ENCODE data around the gene ELAVL3. TPM values are rescaled to one million over a fixed set of nuclear protein-coding genes. Genes with fewer than 3 reads are reported as not detected.

Gene ELAVL3
- total RNA-seq, 1 experiment from 2014 or later: 1.4 TPM

DNA sequence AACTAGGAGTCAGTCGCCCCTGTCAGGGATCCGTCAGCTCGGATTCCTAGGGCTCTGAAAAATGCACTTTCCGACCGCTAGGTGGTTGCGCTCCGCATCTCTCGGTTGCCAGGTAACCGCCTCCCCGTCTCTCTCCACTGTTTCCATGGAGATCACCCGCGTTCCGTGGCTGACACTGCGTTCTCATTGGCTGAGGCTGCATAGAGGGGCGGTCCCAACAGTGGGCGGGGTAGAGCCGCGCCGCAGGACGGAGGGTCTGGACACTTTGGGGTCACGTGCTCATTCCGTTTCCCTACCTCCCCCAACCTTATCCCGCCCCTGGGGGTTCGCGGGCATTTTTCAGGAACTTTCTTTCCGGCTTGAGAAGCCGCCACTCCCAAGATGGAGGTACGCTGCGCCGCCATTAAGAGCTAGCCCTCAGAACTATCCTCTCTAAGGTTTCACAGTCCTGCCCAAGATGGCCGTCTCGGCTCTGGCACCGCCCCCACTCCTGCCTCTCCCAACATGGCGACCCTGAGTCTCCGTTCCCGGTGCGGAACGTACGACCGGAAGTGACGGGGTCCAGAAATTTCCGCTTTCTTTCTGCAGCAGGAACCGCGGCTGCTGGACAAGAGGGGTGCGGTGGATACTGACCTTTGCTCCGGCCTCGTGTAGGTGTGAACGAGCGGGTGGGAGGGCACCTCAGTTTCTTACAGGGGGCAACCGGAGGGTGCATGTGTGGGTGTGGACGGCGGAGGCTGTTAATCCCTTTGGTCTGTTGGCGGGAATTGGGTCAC, 45.6 kb downstream of the ELAVL3 start, which contains the start of the genes ODAD3 and PRKCSH (continued):
- TF ChIP-seq FOXP1 (CRISPR knock-in tag; IDR thresholded peaks at IDR 0.05; ENCODE audit: borderline replicate concordance) (0 out of 2 replicates have a peak, but pooled peaks have one; percentile 51), ZNF396 (CRISPR knock-in tag; IDR thresholded peaks at IDR 0.05; ENCODE audit: borderline replicate concordance) (no peak; the same call in 1 of the 2 replicates), AFF4 (CRISPR knock-in tag; IDR thresholded peaks at IDR 0.05; ENCODE audit: borderline replicate concordance) (no peak), CREM (CRISPR knock-in tag; IDR thresholded peaks at IDR 0.05) (peak; percentile 87), ZNF317 (CRISPR knock-in tag; IDR thresholded peaks at IDR 0.05; ENCODE audit: borderline replicate concordance, low read depth) (no peak), IRF2 (CRISPR knock-in tag; IDR thresholded peaks at IDR 0.05; ENCODE audit: borderline replicate concordance, low read depth) (no peak), ZNF232 (CRISPR knock-in tag; IDR thresholded peaks at IDR 0.05) (peak; percentile 82; the same call in 1 of the 2 replicates), USF1 (CRISPR knock-in tag; IDR thresholded peaks at IDR 0.05) (peak; percentile 96), GTF2I (CRISPR knock-in tag; conservative IDR thresholded peaks at IDR 0.05) (no peak), SMAD3 (CRISPR knock-in tag; IDR thresholded peaks at IDR 0.05; ENCODE audit: borderline replicate concordance) (0 out of 2 replicates have a peak, but pooled peaks have one; percentile 24), FOXK1 (CRISPR knock-in tag; IDR thresholded peaks at IDR 0.05) (peak; percentile 75), RORB (CRISPR knock-in tag; IDR thresholded peaks at IDR 0.05) (no peak), ZNF671 (CRISPR knock-in tag; IDR thresholded peaks at IDR 0.05) (no peak), SP1 (CRISPR knock-in tag; conservative IDR thresholded peaks at IDR 0.05) (peak; percentile 93), NR1H2 (CRISPR knock-in tag; IDR thresholded peaks at IDR 0.05) (no peak), USF2 (CRISPR knock-in tag; IDR thresholded peaks at IDR 0.05) (peak; percentile 97)
- TF ChIP-seq, protein P1, sequence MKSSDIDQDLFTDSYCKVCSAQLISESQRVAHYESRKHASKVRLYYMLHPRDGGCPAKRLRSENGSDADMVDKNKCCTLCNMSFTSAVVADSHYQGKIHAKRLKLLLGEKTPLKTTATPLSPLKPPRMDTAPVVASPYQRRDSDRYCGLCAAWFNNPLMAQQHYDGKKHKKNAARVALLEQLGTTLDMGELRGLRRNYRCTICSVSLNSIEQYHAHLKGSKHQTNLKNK (CRISPR knock-in tag; IDR thresholded peaks at IDR 0.05): no peak
- TF ChIP-seq, protein P2, sequence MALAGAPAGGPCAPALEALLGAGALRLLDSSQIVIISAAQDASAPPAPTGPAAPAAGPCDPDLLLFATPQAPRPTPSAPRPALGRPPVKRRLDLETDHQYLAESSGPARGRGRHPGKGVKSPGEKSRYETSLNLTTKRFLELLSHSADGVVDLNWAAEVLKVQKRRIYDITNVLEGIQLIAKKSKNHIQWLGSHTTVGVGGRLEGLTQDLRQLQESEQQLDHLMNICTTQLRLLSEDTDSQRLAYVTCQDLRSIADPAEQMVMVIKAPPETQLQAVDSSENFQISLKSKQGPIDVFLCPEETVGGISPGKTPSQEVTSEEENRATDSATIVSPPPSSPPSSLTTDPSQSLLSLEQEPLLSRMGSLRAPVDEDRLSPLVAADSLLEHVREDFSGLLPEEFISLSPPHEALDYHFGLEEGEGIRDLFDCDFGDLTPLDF (CRISPR knock-in tag; IDR thresholded peaks at IDR 0.05): peak; percentile 71; the same call in 1 of the 2 replicates
- TF ChIP-seq, protein P3, sequence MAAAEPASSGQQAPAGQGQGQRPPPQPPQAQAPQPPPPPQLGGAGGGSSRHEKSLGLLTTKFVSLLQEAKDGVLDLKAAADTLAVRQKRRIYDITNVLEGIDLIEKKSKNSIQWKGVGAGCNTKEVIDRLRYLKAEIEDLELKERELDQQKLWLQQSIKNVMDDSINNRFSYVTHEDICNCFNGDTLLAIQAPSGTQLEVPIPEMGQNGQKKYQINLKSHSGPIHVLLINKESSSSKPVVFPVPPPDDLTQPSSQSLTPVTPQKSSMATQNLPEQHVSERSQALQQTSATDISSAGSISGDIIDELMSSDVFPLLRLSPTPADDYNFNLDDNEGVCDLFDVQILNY (CRISPR knock-in tag; IDR thresholded peaks at IDR 0.05): peak; percentile 93
- TF ChIP-seq, protein P4, sequence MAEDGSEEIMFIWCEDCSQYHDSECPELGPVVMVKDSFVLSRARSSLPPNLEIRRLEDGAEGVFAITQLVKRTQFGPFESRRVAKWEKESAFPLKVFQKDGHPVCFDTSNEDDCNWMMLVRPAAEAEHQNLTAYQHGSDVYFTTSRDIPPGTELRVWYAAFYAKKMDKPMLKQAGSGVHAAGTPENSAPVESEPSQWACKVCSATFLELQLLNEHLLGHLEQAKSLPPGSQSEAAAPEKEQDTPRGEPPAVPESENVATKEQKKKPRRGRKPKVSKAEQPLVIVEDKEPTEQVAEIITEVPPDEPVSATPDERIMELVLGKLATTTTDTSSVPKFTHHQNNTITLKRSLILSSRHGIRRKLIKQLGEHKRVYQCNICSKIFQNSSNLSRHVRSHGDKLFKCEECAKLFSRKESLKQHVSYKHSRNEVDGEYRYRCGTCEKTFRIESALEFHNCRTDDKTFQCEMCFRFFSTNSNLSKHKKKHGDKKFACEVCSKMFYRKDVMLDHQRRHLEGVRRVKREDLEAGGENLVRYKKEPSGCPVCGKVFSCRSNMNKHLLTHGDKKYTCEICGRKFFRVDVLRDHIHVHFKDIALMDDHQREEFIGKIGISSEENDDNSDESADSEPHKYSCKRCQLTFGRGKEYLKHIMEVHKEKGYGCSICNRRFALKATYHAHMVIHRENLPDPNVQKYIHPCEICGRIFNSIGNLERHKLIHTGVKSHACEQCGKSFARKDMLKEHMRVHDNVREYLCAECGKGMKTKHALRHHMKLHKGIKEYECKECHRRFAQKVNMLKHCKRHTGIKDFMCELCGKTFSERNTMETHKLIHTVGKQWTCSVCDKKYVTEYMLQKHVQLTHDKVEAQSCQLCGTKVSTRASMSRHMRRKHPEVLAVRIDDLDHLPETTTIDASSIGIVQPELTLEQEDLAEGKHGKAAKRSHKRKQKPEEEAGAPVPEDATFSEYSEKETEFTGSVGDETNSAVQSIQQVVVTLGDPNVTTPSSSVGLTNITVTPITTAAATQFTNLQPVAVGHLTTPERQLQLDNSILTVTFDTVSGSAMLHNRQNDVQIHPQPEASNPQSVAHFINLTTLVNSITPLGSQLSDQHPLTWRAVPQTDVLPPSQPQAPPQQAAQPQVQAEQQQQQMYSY (CRISPR knock-in tag; IDR thresholded peaks at IDR 0.05): no peak
- TF ChIP-seq, protein P5, sequence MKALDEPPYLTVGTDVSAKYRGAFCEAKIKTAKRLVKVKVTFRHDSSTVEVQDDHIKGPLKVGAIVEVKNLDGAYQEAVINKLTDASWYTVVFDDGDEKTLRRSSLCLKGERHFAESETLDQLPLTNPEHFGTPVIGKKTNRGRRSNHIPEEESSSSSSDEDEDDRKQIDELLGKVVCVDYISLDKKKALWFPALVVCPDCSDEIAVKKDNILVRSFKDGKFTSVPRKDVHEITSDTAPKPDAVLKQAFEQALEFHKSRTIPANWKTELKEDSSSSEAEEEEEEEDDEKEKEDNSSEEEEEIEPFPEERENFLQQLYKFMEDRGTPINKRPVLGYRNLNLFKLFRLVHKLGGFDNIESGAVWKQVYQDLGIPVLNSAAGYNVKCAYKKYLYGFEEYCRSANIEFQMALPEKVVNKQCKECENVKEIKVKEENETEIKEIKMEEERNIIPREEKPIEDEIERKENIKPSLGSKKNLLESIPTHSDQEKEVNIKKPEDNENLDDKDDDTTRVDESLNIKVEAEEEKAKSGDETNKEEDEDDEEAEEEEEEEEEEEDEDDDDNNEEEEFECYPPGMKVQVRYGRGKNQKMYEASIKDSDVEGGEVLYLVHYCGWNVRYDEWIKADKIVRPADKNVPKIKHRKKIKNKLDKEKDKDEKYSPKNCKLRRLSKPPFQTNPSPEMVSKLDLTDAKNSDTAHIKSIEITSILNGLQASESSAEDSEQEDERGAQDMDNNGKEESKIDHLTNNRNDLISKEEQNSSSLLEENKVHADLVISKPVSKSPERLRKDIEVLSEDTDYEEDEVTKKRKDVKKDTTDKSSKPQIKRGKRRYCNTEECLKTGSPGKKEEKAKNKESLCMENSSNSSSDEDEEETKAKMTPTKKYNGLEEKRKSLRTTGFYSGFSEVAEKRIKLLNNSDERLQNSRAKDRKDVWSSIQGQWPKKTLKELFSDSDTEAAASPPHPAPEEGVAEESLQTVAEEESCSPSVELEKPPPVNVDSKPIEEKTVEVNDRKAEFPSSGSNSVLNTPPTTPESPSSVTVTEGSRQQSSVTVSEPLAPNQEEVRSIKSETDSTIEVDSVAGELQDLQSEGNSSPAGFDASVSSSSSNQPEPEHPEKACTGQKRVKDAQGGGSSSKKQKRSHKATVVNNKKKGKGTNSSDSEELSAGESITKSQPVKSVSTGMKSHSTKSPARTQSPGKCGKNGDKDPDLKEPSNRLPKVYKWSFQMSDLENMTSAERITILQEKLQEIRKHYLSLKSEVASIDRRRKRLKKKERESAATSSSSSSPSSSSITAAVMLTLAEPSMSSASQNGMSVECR (CRISPR knock-in tag; IDR thresholded peaks at IDR 0.05; ENCODE audit: borderline replicate concordance): no peak; the same call in 1 of the 2 replicates

Measured in WTC11 (cell line).